ENCODE data around the gene SH2D2A. TPM values are rescaled to one million over a fixed set of nuclear protein-coding genes. Genes with fewer than 3 reads are reported as not detected.

SH2D2A gene
- total RNA-seq, 4 donors from 2014 or later, result 2.7 to 13.5 (median 6.5) TPM; not detected in 1

DNA sequence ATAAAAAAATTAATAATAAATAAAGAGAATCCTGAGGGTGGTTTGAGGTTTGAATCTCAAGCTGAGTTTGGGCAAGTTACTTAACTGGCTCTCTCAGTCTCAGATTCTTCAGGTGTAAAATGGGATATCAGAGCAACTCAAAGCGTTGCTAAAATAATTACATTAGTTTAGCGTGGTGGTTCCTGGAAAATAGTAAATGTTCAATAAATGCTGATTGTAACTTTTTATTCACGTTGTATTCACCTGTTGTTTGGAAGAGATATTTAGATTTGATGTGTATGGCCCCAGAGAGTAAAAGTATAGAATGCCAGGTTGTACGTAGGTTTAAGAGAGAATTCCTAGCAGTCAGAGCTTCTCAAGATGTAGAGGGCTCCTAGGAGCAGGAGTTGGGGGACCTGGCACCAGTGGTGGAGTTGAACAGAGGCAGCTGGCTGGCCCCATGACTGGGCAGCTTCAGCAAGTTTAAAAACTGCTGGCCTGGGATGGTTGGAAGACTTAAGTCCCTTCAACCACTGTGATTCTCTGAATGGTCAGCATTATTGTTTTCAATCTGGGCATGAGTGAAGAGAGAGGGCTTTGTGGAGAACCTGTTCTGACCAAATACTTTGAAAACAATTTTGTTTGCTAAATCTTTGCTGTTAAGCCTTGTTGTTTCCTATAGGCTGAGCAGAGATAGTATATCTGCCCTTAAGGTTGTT lies 26.9 kb downstream of the SH2D2A start:
- peaks cover 0 to 92% (median 0%) of the 10 kb centered on the region in 3 donors for H3K36me3 ChIP-seq
- no peaks in the 10 kb centered on the region for H3K9me3 ChIP-seq
- H3K27me3 ChIP-seq, result no peaks in the 10 kb centered on the region
- H3K4me1 ChIP-seq, result no peaks in the 10 kb centered on the region
- H3K27ac ChIP-seq, result no peak overlapping the region
- TF ChIP-seq, protein P1, sequence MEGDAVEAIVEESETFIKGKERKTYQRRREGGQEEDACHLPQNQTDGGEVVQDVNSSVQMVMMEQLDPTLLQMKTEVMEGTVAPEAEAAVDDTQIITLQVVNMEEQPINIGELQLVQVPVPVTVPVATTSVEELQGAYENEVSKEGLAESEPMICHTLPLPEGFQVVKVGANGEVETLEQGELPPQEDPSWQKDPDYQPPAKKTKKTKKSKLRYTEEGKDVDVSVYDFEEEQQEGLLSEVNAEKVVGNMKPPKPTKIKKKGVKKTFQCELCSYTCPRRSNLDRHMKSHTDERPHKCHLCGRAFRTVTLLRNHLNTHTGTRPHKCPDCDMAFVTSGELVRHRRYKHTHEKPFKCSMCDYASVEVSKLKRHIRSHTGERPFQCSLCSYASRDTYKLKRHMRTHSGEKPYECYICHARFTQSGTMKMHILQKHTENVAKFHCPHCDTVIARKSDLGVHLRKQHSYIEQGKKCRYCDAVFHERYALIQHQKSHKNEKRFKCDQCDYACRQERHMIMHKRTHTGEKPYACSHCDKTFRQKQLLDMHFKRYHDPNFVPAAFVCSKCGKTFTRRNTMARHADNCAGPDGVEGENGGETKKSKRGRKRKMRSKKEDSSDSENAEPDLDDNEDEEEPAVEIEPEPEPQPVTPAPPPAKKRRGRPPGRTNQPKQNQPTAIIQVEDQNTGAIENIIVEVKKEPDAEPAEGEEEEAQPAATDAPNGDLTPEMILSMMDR (IDR thresholded peaks at IDR 0.05), result no peak
- TF ChIP-seq POLR2A (IDR thresholded peaks at IDR 0.05), result no peak
- H3K4me3 ChIP-seq, result no peak overlapping the region
- no peak for DNase-seq

GRCh38 chr1:156788136-156788535 lies 28.5 kb downstream of the SH2D2A start:
- H3K4me1 ChIP-seq, result no peaks in the 10 kb centered on the region
- no peak overlapping the region for H3K4me3 ChIP-seq
- no peak overlapping the region for H3K27ac ChIP-seq
- H3K36me3 ChIP-seq, result peaks cover 0 to 91% (median 0%) of the 10 kb centered on the region in 3 donors
- DNase-seq, result no peak
- H3K27me3 ChIP-seq, result no peaks in the 10 kb centered on the region
- TF ChIP-seq, protein P1 (IDR thresholded peaks at IDR 0.05), result no peak
- TF ChIP-seq POLR2A (IDR thresholded peaks at IDR 0.05), result no peak
- H3K9me3 ChIP-seq, result no peaks in the 10 kb centered on the region

DNA sequence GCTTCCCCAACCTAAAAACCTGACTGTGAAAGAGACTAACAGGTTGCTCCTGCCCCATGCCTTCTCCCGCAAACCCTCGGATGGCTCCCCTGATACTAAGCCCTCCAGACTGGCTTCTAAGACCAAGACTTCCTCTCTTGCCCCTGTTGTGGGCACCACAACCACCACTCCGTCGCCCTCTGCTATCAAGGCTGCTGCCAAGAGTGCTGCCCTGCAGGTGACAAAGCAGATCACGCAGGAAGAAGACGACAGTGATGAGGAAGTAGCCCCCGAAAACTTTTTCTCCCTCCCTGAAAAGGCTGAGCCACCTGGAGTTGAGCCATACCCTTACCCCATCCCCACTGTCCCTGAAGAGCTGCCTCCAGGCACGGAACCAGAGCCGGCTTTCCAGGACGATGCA lies 30.0 kb downstream of the SH2D2A start:
- Histone ChIP-seq H3K36me3 (peaks cover 0 to 90% (median 0%) of the 10 kb centered on the region in 3 donors), H3K4me1 (no peaks in the 10 kb centered on the region), H3K4me3 (no peak overlapping the region), H3K9me3 (no peaks in the 10 kb centered on the region), H3K27ac (no peak overlapping the region), H3K27me3 (no peaks in the 10 kb centered on the region)
- no peak for DNase-seq
- TF ChIP-seq, protein P1 (IDR thresholded peaks at IDR 0.05), result no peak
- no peak for TF ChIP-seq POLR2A (IDR thresholded peaks at IDR 0.05)

DNA sequence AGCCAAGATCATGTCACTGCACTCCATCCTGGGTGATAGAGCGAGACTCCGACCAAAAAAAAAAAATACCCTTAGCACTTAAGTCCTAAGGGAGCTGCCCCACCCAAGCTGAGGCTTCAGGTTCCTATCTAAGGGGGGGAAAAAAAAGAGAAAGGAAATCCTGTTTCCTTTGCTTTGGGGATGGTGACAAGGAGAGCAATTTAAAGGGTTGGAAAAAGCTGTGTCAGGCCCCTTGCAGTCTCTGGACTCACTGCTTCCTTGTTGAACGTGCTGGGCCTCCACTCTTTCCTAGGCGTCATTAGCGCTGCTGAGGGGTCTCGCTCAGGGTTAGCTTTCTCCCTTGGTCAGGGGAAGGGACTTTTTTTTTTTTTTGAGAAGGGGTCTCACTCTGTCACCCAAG lies 31.2 kb downstream of the SH2D2A start:
- Histone ChIP-seq H3K27me3 (no peaks in the 10 kb centered on the region), H3K27ac (no peak overlapping the region), H3K4me3 (no peak overlapping the region), H3K4me1 (no peaks in the 10 kb centered on the region), H3K9me3 (no peaks in the 10 kb centered on the region), H3K36me3 (peaks cover 0 to 85% (median 0%) of the 10 kb centered on the region in 3 donors)
- TF ChIP-seq, protein P1 (IDR thresholded peaks at IDR 0.05), result no peak
- no peak for TF ChIP-seq POLR2A (IDR thresholded peaks at IDR 0.05)
- peak in 1 of 3 donors; percentile 8 for DNase-seq

- H3K27me3 ChIP-seq, result no peaks in the 10 kb centered on the region
- no peak overlapping the region for H3K4me3 ChIP-seq
- no peak overlapping the region for H3K27ac ChIP-seq
- no peaks in the 10 kb centered on the region for H3K9me3 ChIP-seq
- no peaks in the 10 kb centered on the region for H3K4me1 ChIP-seq
- TF ChIP-seq, protein P1 (IDR thresholded peaks at IDR 0.05), result no peak
- no peak for TF ChIP-seq POLR2A (IDR thresholded peaks at IDR 0.05)
- peaks cover 0 to 57% (median 0%) of the 10 kb centered on the region in 3 donors for H3K36me3 ChIP-seq
- DNase-seq, result peak in 1 of 3 donors; percentile 3
These were observed 35.0 kb downstream of the SH2D2A start for GRCh38 chr1:156781585-156782186.

Measured in Peyer's patch (tissue), 4 donors.